HTERT RPE-1 (cell line): Measurements from ENCODE around the gene TOE1.
"Not testable (repeated sequence)": the region's sequence is repeated elsewhere in the genome, so short reads cannot be mapped to it uniquely, and the experiment has no call there.

Experiments used
- in situ Hi-C: fragments of 300-500 bp; cut with MboI; formaldehyde crosslinking; loops from 4 replicates; pipeline ENCODE4 v1.14.3; 2020; ENCODE audit warnings: low sequenced_read_pairs

Gene TOE1

DNA sequence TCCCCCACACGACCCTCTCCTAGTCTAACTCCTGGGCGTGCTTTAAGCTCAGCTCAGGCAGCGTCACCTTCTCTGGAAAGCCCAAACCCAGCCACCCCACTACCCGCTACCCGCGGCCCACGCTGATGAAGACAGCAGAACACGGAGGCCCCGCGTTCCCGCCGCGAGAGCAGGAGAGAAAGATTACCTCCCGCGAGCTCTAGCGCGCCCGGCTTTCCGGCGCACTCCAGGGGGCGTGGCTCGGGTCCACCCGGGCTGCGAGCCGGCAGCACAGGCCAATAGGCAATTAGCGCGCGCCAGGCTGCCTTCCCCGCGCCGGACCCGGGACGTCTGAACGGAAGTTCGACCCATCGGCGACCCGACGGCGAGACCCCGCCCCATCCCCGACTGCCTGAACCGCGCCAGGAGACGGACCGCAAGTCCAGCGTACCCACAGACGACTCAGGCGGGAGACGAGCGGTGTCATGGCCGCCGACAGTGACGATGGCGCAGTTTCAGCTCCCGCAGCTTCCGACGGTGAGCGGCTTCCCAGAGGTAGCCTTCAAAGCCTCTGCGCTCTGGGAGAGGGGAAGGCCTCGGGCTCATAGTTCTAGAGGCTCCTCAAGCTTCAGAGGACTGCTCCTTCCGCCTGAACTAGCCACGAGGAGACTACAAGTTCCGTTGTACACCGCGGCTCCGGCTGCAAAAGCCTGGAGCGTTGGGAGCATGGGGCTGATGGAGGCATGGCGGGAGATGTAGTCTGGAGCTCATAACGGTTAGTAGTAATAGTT, at the start of gene TOE1, which contains the start of gene MUTYH:
TOE1 (plus strand) TSS at position 382 of the 770 bp plus-strand sequence; CDS start at position 465, 83 bp downstream.
MUTYH (minus strand) TSS at position 652 of the 770 bp plus-strand sequence. CDS start 5,935 bp downstream, outside the sequence.
- in situ Hi-C loops, result no loop called here

DNA sequence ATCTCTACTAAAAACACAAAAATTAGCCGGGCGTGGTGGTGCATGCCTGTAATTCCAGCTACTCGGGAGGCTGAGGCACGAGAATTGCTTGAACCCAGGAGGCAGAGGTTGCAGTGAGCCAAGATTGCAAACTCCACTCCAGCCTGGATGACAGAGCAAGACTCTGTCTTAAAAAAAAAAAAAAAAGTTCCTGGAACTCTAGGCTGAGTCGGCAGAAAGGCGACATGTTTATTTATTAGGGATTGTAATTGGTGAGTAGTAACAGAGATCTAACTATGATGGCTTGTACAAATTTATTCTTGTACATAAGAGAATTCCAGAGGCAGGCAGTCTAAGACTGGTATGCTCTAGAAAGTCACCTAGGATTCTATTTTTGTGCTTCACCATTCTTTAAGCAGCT, 49.0 kb upstream of the TOE1 start:
- in situ Hi-C loops, result not testable (repeated sequence)

DNA sequence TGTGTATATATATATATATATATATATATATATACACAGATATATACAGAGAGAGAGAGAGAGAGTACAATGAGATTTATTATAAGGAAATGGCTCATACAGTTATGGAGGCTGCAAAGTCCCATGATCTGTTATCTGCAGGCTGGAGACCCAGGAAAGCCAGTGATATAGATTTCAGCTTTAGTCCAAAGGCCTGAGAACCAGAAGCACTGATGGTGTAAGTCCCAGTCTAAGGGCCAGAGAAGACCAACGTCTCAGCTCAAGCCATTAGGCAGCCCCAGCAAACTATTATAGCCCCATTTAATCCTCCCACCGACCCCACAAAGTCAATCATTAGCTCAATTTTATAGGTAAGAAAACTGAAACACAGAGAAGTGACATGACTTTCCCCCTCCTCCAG, 48.3 kb upstream of the TOE1 start:
- in situ Hi-C loops, result no loop called here

DNA sequence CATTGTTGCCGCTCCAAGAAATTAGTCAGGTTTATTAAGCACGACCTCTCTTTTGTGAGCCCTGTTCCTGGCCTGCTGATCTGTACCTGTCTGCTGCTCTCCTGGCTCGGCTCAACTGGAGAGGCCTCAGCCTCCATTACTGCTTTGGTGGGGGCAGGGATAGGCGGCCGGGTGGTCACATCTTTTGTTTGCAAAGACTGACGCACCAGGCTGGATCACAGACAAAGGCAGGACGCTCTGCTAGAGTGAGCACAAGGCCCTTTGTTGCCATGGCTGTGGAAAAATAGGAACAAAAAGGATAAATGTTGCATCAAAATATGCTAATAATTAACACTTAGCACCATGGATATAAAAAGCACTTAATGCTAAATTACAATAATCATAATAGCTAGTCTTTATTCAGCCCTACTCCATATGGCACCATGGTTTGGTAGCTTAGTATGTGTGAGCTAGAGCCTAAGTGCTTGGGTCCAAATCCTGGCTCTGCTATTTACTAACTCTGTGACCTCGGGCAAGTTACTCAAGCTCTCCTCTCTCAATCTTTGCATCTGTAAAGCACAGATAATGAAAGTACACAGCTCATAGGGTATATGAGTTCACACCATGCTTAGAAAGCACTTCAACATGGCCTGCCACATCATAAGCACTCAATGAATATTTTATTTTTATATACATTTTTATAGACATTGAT, 42.2 kb upstream of the TOE1 start:
- in situ Hi-C loops, result no loop called here

DNA sequence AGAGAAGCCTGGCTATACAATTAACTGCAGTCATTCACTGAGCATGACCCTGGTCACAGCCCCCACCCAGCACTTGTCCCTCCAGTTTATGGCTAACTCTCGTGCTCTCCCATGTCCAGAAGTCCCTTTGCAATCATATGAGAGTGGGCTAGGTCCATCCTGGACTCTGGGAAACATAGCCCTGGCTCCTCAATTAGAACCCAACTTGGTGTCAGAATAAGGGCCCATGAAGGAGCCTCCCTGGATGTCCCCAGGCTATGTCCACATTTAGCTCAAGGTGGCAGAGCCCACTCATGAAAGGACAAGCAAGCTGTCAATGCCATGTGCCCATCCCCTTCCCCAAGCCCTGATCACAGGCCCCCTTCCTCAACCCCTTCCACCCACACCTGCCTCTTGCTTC, 40.7 kb upstream of the TOE1 start:
- in situ Hi-C loops, result no loop called here

DNA sequence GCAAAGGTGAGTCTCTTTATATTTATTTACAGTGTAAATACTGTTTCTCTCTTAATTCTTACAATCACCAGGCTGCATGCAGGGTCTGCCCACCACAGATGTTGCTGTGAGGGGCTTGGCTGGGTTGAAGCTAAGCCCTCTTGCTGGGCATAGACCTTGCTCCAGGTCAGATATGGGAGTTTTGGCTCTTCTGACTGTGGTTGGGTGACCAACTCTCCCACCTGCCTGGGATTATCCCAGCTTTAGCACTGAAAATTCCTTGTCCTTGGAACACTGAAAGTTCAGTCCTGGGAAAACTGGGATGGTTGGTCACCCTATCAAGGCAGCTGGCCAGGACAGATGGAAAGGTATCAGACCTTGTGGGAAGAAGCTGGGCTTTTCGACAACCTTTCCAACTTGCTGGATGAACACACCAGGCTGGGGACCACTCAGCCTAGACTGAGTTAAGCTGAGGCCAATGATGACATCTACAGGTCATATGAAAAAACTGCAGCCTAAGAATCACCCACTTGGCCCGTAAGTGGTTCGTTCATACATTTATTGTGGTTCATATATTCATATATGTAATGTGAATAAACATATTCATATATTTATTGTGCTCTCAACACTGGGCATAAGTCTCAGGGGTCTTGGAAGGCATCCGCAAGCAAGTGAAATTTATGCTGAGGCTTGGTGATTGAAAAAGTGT, 39.8 kb upstream of the TOE1 start:
- in situ Hi-C loops, result no loop called here

DNA sequence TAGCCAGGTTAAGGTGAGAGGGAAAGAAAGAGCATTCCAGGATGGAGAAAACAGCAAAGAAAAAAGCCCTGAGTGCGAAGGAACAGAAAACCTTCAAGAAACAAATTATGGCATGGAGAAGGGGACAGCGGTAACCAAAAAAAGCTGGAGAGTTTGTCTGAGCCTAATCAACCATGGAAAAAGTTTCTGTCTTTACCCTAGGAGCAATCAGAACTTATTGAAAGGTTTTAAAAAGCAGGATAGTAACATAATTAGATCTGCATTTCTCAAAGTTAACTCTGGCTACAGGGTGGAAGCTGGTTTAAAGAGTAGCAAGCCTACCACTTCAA, 39.3 kb upstream of the TOE1 start:
- in situ Hi-C loops, result no loop called here

DNA sequence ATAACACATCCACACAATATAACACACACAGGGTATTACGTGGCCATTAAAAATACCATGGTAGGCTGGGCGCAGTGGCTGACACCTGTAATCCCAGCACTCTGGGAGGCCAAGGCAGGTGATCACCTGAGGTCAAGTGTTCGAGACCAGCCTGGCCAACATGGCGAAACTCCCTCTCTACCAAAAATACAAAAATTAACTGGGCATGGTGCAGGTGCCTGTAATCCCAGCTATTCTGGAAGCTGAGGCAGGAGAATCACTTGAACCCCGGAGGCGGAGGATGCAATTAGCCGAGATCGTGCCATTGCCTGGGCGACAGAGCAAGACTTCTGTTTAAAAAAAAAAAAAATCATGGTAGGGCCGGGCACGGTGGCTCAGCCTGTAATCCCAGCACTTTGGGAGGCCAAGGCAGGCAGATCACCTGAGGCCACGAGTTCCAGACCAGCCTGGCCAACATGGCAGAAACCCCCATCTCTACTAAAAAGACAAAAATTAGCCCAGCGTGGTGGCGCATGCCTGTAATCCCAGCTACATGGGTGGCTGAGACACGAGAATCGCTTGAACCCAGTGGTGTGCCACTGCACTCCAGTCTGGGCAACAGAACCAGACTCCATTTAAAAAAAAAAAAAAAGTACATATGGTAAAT, 37.3 kb upstream of the TOE1 start:
- in situ Hi-C loops, result no loop called here

DNA sequence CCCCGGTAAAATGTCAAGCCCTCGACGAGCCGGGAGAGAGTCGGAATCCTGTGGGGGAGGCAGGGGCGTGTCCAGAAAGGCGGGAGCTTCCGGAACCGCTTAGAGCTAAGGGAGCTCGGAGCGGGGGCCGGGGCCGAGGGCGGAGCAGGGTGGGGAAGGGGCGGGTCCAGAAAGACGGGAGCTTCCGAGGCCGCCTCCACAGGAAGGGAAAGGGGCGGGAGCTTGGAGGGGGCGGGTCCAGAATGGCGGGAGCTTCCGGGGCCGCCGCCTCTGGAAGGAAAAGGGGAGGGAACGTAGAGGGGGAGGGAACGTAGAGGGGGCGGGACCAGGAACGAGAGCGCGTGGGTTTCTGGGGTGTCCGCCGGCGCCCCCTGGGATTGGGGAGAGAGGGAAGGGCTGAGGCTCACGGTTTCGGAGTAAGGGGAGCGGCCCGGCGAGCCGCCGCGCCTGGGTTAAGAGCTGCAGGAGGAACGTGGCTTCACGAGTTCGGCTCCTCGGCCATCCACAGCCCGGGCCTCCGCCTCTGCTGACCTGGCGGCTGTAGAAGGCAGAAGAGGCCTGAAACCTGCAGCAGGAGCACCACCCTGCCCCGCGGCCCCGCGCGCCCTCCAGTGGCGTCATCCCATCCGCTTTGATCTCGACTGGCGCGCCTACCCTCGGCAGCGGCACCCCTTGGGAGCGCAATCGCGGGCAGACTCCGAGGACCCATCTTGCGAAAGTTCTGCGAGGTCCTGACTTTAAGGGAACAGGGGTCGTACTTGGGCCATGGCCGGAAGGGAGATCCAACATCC, 36.3 kb upstream of the TOE1 start:
- in situ Hi-C loops, result no loop called here

DNA sequence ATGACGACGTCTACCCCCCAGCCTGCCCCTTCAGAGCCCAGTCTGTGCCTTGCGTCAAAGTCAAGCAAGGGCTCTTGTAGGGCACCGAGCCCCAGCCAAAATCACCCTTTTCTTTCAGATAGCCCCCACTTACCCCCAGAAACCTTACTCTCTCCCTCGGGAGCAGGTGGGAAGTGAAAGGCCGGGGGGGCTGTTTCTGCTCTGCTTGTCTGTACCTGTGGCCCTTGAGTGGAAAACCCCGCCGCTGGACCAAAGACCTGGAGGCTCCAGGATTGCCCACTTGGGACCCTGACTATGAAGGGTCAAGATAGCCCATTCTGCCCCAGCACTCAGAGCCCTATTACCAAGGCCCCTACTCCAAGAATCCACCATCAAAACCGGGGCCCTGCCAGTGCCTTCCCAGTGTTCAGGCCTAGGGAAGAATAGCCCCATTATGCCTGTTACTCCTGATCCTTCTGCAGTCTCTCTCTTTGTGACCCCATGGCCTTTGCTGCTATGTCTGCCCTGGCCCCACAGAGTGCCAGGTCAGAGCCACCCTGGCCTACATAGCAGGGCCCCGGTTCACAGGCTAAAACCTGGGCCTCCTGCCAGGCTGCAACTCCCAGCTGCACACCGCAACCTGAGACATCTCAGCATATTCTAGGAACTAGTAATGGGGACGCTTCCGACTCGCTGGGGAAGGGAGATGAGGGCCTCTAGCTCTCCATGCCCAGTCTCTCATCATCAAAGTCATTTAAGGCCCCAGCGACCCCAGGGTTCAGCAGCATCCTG, 35.5 kb upstream of the TOE1 start:
- in situ Hi-C loops, result no loop called here

DNA sequence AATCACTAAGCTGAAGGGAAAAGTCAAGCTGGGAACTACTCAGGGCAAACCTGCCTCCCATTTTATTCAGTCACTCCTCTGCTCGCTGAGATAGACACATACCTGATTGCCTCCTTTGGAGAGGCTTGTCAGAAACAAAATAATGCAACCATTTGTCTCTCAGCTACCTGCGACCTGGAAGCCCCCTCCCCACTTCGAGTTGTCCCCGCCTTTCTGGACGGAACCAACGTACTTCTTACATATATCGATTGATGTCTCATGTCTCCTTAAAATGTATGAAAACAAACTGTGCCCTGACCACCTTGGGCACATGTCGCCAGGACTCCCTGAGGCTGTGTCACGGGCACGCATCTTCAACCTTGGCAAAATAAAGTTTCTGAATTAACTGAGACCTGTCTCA, 34.7 kb upstream of the TOE1 start:
- in situ Hi-C loops, result no loop called here

DNA sequence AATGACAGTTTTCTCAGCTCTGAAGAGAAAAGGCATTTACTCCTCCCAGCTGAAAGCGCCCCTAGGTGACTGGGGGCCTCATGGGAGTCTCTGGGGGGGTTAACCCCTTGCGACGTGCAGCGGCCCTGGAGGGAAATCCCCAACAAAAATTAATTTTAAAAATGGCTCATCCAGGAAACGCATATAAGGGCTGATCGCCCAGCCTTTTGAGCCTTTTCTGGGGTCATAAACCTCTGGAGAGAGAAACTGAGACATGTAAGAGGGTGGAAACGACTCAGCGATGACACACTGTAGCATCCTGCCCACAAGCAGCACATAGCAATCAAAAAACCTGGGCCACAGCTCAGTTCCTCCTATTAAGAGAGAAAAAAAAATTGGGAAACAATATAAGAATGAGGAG, 33.7 kb upstream of the TOE1 start:
- in situ Hi-C loops, result no loop called here

DNA sequence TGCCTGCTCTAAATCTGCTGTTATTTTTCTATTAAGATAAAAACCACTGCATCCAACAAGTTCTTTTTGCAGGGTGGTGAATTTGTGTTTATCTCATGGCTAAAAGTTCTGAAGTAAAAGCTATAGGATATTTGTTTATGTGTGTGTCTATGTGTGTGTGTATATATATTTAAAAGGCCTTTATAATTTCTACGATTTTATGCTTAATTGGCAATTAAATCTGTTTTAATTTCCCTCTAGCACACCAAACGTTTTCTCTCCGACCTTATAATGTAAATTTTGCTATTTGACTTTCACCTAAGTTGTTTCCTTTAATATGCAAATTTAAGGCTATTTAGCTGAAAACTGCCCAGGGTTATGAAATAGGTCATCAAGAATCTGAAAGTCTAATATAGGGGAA, 33.1 kb upstream of the TOE1 start:
- in situ Hi-C loops, result no loop called here

DNA sequence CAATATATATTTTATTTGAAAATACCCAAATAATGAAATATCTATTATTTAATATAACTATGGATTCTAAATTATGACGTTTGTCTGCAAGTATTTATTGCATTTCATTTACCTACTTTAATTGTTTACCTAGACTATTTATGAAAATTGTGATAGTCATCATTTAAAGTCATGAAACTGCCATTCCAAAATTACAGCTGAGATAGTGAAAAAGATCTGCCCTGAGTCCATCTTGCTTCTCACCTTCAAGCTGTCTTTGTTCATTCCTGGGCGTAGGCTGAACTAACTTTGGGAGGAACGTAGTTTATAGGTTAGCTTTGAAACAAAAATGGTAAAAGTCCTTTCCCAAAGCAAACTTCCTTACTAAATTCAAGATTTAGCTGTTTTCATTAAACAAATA, 25.7 kb upstream of the TOE1 start:
- in situ Hi-C loops, result no loop called here

DNA sequence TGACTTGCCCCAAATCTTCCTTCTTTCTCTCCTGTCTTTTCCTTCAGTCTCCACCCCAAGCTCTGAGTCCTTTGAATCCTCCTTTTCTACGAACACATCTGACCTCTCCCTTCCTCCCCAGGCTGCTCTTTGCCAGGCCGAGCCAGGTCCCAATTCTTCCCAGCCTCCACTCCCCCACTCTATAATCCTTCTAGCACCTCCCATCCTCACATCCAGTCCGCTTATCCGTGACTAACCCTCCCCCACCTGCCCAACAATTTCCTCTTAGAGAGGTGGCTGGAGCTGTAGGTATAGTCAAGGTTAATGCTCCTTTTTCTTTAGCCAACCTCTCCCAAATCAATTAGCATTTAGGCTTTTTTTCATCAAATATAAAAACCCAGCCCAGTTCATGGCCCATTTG, 22.8 kb upstream of the TOE1 start:
- in situ Hi-C loops, result no loop called here

DNA sequence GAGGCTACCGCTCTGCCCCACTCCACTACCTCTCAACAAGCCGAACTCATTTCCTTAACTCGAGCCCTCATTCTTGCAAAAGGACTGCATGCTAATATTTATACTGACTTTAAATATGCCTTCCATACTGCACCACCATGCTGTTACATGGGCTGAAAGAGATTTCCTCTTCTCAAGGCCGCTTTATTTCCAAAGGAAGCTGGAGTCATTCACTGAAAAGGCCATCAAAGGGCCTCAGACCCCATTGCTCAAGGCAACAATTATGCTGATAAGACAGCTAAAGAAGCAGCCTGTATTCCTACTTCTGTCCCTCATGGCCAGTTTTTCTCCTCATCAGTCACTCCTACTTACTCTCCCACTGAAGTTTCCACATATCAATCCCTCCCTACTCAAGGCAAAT, 20.2 kb upstream of the TOE1 start:
- in situ Hi-C loops, result no loop called here

DNA sequence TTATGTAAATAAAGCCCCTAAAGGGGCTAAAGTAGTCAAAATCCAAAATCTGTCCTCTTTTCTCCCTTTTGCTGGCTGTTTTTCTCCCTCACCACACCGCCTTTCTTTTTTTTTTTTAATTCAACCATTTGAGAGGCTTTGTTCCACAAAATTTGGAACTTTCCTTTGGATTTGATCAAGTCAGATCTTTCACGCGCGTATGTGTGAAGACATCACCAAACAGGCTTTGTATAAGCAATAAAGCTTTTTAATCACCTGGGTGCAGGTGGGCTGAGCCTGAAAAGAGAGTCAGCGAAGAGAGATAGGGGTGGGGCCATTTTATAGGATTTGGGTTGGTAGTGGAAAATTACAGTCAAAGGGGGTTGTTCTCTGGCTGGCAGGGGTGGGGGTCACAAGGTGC, 18.5 kb upstream of the TOE1 start:
- in situ Hi-C loops, result no loop called here

DNA sequence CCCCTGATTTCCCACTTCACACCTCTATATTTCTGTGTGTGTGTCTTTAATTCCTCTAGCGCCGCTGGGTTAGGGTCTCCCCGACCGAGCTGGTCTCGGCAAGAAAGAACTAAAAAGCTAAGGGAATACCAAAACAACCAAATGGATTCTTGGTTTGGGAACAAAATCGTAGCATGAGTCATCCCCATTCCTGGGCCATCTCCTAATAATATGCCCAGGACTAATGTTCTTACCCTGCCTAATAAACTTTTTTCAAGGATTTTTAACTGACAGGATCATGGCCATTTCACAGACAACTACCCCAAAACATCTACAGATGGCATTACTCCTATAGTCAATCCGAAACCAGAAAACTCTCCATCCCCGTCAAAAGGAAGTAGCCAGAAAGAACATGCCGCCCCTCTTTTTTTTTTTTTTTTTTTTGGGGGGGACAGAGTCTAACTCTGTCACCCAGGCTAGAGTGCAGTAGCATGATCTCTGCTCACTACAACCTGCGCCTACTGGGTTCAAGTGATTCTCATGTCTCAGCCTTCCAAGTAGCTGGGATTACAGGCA, 17.4 kb upstream of the TOE1 start:
- in situ Hi-C loops, result no loop called here

DNA sequence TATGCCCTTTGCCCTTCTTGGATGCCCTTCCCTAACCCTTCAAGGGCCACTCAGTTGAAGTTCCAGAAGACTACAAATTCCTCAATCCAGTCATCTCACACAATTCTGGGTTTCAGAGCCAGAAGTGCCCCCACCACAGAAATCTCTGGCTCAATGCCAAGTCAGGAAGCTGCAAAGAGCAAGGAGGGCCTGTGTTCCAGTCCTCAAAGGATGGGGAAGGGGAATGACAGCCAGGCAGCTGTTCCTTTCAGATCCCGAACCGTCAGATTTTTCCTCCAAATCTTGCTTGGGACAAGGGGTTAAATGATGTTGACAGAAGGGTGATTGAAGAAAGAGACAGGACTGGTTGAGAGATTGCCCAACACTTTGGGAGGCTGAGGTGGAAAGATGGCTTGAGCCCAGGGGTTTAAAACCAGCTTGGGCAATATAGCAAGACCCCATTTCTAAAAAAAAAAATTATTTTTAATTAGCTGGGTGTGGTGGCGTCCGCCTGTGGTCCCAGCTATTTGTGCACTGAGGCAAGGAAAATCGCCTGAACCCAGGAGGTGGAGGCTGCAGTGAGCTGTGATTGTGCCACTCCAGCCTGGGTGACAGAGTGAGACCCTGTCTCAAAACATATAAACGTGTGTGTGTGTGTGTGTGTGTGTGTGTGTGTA, 14.0 kb upstream of the TOE1 start:
- in situ Hi-C loops, result no loop called here
